ENCODE measurements around the gene MAML2.

MAML2 gene

DNA sequence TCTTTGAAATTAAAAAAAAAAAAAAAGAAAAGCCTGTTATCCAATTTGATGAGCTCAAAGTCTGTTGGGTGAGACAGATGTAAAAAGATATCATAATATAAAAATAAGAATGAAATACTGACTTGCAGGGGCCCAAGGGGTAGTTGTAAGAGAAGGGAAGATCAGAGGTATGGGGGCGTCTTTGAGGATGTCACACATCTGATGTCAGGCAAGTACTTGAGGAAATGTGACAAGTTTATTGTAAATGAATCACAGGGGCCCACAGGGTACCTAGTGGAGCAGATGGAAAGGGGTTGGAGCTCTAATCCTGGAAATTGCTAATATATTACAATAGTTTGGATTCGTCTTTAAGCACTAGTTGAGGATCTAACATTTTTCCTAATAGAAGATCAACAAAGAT, 131.6 kb downstream of the MAML2 start:
- no peak for DNase-seq (ENCODE audit: low read depth in 2 of 2)

DNA sequence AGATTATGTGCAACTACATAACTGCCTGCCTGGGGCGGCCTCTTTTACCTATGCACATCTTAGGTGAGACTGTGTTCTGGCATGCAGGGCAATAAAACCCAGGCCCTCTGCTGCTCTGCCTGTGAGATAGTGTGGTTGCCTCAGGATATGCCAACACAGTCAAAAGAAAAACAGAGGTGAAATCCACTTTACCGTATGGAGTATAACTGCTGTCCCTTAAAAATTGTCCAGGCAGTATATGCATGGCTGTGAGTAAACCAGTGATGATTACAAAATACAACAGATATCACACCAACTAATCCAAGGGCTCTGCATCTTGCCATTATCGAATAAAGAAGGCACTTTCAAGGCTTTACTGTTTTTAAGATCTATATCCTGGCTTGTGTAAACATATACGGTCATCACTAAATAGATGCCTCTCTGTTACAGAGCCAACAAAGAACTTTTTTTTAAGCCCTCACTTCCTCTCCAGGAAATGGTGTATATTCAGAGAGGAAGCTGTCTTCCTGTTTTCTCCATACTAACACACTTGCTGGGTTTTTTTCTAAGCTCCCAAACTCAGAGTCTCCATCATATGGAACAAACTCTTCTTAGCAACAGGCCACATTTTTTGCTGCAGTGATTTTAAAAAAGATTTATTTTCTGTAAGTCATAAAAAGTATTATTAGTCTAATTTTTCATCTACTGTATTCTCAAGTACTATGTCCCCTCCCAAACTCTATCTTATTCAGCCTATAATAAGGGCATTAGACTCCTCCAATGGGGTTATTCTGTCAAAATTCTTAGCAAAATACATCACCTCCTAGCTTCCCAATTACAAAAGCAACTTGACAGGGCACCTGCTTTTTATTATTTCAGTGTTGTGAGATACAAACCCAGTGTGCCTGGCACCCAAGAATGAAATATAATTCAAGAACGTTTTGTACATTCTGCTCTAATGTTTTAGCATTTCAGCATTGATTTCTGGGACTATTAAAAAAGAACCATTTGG, 135.2 kb downstream of the MAML2 start:
- no peak for DNase-seq (ENCODE audit: low read depth in 2 of 2)

DNA sequence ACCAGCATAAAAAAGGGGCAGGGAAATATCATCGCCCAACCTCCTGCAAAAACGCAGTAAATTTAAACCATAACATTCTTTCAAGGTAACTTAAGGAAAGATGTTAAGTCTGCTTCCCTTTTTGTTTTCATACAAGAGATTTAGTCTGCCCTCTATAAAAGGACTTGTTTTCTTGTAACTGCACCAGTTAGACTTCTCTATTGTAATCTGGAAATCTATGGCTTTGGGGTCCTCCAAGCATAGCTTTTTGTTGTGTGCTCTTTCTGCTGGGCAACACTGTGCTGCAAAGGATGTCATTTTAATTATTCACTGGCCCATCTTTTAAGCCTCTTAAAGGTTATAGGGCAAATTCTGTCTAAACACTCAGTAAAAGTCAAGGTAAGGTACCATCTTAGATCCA, 136.0 kb downstream of the MAML2 start:
- DNase-seq (ENCODE audit: low read depth in 2 of 2) = no peak

DNA sequence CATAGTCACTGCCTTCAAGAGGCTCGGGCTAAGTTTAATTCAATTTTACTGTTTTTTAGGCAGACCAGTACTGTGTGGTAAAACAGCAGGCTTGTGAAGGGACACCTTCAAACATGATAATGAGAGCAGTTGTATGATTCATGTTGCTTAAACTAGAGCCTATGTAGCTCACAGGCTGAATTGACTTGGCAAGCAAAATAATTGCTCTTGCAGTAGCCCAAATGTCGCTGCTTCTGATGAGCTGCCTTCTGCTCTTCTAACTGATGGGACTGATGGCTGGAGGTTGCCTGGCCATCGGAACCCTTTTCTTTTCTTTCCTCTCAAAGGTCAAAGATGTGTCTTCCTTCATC, 137.6 kb downstream of the MAML2 start:
- DNase-seq (ENCODE audit: low read depth in 2 of 2) = no peak

DNA sequence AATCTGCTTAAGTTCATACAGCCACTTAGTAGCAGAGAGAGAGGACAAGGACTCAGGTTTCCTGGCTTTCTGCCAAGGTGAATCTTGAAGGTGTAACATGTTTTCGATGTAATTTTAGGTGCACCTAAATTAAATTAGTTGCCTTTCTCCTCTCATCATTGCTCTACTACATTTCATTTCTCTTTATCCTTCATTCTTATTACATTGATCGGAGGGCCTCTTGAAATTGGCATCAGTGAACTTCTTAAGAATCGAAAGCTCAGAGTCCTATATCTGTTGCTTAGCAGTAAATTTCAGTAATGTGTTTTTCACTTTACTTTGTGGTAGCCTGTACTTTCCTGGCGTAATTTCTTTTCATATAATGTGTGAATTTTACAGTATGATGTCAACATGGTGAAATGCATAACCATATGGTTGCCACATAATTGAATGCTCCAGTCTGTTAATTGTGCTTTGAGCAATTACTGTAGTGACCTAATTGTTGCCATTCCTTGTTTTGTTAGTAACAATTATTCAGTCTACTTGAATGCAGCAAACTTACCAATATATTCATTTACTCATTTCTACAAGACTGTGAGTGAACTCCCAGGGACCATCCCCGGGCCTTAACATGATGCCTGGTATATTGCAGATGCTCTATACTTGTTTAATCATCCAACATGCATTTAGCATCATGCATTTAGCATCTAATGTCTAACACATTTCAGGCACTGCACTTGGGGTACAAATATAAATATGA, 138.1 kb downstream of the MAML2 start:
- no peak for DNase-seq (ENCODE audit: low read depth in 2 of 2)

GRCh38 chr11:96204366-96204659, 138.7 kb downstream of the MAML2 start:
- no peak for DNase-seq (ENCODE audit: low read depth in 2 of 2)

DNA sequence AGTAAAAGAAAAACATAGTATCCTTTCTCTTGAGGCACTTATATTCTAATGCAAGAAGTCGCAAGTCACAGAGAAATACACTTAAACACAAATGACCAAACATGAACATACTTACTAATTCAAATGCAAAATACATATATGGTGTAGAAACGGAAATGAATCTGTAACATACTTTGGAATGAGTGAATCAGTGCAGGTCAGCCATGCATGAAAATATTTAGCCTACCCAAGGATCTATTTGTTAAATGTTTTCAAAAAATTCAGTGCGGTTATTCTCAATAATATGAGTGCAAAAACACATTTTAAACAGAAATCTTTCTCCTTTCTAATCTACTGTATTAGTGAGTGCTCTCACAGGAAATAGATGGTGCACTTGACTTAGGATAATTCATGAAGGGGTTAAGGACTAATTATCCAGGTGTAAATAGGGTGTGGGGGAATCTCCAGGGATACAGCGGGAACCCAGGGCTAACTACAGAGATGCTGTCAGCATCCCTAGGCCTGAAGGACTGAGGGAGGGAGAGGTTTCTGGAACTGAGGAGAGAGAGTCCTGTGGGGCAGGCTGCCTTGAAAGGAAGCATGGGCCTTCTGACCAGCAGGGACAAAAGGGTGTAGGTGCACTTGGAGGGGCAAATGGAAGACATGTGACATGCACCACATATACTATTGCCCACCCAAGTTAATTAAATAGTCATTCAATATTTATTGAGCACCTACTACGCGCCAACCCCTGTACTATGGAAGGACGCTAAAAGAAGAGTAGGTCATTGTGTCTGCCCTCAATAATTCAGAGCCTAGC, 139.2 kb downstream of the MAML2 start:
- DNase-seq (ENCODE audit: low read depth in 2 of 2) = no peak

- no peak for DNase-seq (ENCODE audit: low read depth in 2 of 2)
Measured at GRCh38 chr11:96200243-96200642, 142.8 kb downstream of the MAML2 start.

DNA sequence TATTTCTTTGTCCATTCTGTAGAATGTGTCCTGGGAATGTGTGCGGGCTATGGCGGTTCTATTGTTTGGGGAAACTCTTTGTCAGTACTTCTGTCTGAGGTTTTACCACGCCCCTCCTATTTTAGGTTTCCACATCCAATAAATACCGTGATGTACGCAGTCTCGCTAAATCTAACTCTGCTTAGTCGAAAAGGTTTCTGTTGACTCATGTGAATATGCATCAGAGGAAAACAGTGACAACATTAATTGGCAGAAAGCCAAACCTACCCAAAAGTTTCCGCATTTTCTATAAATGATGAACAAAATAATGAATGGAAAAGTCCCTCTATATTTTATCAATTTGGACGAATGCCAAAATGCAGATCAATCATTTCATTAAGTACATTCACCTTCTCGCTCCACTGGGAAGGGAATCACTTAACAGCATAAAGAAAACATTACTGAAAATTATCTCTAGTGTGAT, 143.4 kb downstream of the MAML2 start:
- DNase-seq (ENCODE audit: low read depth in 2 of 2) = no peak

DNA sequence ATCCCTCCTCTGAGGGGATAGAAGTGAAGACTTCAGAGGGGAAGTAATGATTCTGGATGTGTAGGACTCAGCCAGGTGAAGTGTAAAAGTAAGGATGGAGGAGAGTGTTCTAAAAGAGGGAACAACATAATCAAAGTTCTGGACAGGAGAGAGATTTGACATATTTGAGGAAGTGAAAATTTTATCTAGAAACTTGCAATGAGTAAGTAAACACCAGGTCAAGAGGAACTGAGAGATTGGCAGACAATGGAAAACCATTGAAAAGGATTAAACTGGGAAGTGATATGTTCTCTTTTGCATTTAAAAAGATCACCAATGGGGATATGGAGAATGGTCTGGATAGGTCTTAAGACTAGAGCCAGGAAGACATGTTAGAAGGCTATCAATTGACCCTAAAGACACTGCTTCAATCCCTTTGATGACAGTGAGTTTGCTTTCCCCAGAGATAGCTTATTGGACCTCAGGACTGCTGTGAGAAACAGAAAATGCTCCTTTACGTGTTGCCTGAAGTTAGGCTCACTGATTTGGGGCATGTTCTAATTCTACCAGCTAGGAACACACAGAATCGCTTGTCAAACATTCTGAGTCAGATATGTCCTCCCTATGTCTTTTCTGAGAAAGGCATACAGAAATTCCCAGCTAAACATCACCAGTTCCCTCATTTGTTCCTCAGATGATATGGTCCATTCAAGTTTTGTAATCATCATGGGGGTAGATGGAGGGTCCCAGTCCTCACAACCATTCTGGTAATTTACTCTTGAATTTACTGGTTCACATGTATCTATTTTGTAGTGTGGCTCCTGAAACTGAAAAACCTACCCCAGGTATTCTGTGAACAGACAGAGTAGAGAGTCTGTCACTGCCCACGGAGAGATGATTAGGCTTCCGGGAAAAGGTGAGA, 144.9 kb downstream of the MAML2 start:
- no peak for DNase-seq (ENCODE audit: low read depth in 2 of 2)

DNA sequence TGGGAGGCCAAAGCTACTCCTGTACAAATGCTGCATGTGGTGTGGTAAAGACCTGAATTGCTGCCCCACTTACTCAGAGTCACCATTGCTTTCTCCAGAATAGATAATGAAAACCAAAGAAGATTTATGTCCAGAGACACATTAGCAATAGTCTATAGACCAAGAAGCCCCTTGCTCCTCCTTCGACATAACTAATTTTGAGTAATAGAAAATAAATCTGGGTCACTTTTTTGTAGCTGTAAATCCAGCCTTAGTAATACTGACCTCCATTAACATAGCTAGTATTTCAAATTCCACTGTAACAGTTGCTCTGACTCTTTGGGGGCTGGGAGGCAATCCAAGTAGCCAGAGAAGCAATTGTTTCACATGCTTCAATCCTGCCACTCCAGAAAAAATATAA, 145.9 kb downstream of the MAML2 start:
- no peak for DNase-seq (ENCODE audit: low read depth in 2 of 2)

DNA sequence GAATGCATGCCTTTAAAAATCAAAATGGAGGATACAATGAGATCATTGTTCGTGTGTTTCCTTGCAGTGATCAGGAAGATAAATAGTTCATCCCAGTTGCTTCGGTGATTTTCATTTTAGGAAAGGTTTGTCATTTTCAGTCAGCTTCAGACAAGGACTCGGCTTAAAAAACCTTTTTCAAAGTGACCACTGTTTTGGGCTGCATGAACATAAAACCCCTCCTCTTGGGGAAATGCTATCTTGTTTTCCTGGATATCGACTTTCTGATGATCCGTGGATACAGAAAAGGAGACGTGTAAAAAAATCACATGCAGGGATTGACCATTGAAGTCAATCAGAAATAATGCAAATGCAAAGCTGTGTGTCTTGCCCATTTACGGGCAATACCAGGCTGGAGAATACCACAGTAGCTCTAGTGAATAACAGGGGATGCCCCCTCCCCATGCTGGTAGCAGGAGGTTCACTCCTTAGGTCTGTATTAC, 146.8 kb downstream of the MAML2 start:
- no peak for DNase-seq (ENCODE audit: low read depth in 2 of 2)

DNA sequence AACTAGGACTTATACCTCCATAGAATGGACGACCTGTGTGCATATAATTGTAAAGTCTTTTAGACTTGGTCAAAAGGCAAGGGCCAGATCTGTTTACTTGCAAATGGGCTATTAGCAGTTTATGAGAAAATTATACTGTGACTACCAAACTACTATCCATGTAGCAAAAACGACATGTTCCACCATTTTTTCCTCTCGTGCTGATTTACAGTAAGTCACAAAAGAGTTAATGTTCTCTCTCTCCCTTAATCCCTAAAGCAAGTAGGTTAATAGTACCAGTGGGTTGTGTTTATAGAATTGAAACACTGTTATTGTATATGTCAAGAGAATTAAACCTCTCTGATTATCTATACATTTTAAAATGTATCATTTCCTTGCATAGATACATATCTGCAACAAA, 147.3 kb downstream of the MAML2 start:
- DNase-seq (ENCODE audit: low read depth in 2 of 2) = no peak

DNA sequence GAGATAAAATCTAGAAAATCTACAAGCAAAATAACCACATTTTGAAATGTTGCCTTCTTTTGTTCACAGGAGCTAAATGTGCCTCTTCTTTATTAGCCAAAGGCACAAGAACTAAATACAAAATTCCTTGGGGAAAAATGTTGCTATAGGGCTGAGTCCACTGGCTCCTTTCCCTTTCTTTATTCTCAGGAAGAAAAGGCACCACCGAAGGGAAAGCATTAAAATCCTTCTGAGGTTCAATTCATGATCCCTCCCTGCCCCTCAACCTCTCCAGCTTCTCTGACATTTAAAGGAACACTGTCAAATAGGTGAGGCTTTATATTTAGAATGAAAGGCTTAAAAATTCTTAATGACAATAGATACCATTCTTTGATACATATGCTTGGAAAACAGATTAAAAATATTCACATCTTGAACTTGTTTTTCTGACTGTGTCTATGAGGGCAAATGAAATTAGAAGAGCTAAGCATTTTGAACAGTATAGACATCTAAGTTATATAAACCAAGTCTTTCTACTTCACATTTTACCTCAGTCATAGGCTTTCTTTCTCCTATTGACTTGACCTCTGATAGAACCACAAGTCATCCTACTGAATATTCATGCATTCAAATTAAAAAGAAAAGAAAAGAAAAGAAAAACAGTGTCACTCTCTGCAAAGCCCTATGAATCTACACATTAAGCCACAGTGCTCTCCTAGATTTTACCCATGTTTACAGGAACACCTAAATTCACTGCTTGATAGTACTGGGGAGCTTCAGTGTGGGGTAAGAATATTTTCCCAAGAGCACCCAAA, 148.2 kb downstream of the MAML2 start:
- no peak for DNase-seq (ENCODE audit: low read depth in 2 of 2)

GRCh38 chr11:96193745-96194443, 149.1 kb downstream of the MAML2 start:
- DNase-seq (ENCODE audit: low read depth in 2 of 2) = no peak

GRCh38 chr11:96191752-96192151, 151.2 kb downstream of the MAML2 start:
- DNase-seq (ENCODE audit: low read depth in 2 of 2) = no peak

DNA sequence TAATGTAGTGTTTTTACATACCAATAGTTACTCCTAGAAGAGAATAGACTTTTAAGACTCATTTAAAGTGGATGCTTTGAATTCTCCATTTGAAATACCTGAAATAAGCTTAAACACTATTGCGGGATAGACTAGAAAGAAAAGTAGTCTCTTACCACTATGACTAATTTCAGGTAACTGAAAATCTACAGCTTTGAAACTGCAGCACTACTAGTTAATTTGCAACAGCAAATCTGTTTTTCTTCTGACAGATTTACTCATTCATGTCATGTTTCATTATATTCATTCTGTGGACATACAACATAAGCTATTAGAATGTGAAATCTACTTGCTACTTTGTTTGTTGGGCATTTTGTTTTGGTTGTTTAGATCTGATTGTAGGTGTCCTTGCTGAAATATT, 153.6 kb downstream of the MAML2 start:
- DNase-seq (ENCODE audit: low read depth in 2 of 2) = no peak

DNA sequence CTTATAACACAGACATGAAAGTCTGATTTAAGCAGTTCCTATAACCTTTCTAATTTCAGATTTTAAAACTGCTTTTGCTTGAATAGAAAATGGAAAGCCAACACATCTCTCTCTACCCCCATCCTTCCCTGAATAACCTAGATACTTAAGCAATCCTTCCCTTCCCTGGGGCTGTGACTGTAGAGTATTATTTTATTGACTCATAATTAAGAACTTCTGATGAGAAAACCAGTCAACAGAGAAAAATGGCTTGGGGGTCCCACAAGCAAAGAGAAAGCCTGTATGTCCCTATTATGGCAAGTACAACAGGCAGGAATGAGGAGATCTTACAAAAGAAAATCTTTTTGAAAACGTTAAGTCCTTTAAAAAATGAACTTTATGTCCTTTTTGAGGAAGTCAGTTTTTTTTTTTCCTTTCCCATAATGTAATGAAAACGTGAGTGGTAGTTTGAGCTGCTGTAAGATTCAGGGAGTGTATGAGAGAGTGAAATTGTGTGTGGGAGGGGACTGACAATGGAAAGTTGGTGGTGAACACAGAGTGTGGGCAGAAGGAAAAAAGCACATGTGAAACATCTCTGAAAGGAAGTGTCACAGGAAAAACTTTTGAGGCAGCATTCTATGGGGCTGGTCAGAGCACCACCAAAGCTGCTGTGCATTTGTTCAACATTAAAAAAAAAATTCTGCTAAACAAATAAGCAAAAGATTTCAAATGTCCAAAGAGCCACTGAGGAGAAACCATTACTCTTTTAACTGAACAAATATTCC, 154.6 kb downstream of the MAML2 start:
- DNase-seq (ENCODE audit: low read depth in 2 of 2) = peak in 1 of 2 donors; percentile 40

- no peak for DNase-seq (ENCODE audit: low read depth in 2 of 2)
Measured at GRCh38 chr11:96187822-96188221, 155.2 kb downstream of the MAML2 start.
